ENCODE results near the gene EIF5B. TPM values are rescaled to one million over a fixed set of nuclear protein-coding genes. Genes with fewer than 3 reads are reported as not detected.
A peak's percentile ranks its signal among the peaks of the same experiment; 100 is the strongest.

Gene EIF5B
- total RNA-seq, 1 donor from 2014 or later, result 42.0 TPM

DNA sequence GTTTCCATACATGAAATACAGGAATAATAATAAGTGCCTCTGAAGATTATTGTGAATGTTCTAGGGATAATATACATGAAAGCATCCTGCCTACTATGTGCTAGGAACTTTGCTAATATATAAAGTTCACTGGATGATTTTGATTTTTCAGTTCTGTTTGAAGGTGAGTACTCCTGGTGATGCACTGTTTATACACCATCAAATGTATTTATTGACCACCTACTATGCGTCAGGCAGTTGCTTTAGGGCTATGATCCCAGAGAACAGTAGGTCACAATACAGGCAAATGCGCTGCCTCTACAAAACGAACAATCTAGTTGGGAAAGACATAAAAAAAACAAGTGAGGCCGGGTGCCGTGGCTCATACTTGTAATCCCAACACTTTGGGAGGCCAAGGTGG, 11.8 kb upstream of the EIF5B start:
- TF ChIP-seq, protein P1, sequence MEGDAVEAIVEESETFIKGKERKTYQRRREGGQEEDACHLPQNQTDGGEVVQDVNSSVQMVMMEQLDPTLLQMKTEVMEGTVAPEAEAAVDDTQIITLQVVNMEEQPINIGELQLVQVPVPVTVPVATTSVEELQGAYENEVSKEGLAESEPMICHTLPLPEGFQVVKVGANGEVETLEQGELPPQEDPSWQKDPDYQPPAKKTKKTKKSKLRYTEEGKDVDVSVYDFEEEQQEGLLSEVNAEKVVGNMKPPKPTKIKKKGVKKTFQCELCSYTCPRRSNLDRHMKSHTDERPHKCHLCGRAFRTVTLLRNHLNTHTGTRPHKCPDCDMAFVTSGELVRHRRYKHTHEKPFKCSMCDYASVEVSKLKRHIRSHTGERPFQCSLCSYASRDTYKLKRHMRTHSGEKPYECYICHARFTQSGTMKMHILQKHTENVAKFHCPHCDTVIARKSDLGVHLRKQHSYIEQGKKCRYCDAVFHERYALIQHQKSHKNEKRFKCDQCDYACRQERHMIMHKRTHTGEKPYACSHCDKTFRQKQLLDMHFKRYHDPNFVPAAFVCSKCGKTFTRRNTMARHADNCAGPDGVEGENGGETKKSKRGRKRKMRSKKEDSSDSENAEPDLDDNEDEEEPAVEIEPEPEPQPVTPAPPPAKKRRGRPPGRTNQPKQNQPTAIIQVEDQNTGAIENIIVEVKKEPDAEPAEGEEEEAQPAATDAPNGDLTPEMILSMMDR (IDR thresholded peaks at IDR 0.05; ENCODE audit: unreplicated experiment), result no peak
- no peak overlapping the region for H3K27ac Mint-ChIP-seq (ENCODE audit: unreplicated experiment)
- no peak for DNase-seq (ENCODE audit: low spot score)
- H3K4me3 Mint-ChIP-seq (ENCODE audit: unreplicated experiment), result no peak overlapping the region
- no peaks in the 10 kb centered on the region for H3K4me1 Mint-ChIP-seq (ENCODE audit: unreplicated experiment)
- peaks cover 22% of the 10 kb centered on the region for H3K36me3 Mint-ChIP-seq (ENCODE audit: low read depth, unreplicated experiment)
- H3K27me3 Mint-ChIP-seq (ENCODE audit: unreplicated experiment), result no peaks in the 10 kb centered on the region
- H3K9me3 Mint-ChIP-seq (ENCODE audit: unreplicated experiment), result no peaks in the 10 kb centered on the region

DNA sequence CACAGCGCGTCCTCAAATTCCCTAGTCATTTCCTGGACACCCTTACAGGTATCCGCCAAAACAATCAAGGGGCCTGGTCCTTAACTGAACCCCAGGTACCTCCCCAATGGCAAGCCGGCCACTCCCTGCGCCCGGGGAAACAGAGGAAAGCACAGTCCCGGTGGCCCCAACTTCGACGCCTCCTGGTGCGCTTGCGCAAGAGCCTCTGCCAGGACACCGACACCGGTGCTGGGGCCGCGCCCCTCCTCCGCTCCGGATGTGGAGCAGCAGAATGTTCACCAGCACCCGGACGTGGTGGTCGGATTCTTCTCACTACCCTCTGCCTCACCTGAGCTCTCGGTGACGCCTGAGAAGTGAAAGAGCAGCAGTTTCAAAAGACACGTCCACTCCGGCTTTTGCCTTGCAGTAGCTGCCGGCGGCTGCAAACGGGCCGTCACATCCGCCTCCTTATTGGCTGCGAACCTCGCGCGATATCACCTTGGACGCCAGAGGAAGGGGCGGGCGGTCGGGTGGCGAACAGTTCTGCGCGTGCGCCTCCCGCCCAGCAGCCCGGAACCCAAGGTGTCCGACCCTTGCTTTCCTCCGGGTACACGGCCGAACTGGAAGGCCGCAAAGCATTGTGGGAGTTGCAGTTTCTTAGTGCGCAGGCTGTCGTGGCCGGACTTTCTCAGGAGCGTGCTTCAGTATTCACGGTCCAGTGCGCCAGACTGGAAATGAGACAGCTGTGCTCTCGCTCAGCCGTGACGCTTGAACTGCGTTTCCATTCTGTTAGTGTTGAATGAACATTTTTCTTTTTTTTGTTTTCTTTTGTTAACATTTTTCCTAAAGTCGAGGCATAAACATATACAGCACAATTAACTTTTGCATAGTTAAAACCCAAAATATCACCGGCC, 1.0 kb upstream of the EIF5B start, which contains the start of gene TXNDC9:
Gene TXNDC9, minus strand, starts transcription at position 423 of the 893 bp plus-strand sequence. CDS start 3,123 bp downstream, outside the sequence.
- Mint-ChIP-seq H3K27me3 (ENCODE audit: unreplicated experiment) (peaks cover 6% of the 10 kb centered on the region), H3K4me3 (ENCODE audit: unreplicated experiment) (no peak within 1 kb of the TSS), H3K9me3 (ENCODE audit: unreplicated experiment) (no peaks in the 10 kb centered on the region), H3K4me1 (ENCODE audit: unreplicated experiment) (peaks cover 19% of the 10 kb centered on the region), H3K36me3 (ENCODE audit: low read depth, unreplicated experiment) (peaks cover 11% of the 10 kb centered on the region), H3K27ac (ENCODE audit: unreplicated experiment) (no peak within 1 kb of the TSS)
- TF ChIP-seq, protein P1 (IDR thresholded peaks at IDR 0.05; ENCODE audit: unreplicated experiment), result no peak
- peak; percentile 98 for DNase-seq (ENCODE audit: low spot score)

DNA sequence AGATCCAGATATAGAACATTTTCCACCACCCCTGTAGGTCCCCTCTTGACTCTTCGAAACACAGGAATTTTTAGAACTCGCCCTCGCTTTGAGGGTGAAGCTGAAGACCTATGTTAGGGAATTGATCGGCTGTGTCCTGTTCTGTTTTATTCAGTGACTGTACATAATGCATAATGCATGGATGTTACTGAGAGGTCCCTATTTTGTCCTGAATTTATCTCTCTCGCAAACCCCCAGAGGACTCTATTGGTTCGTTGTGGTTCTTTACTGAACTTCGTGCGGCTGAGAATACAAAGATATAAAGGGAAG, 431 bp upstream of the EIF5B start:
- peaks cover 11% of the 10 kb centered on the region for H3K36me3 Mint-ChIP-seq (ENCODE audit: low read depth, unreplicated experiment)
- TF ChIP-seq, protein P1 (IDR thresholded peaks at IDR 0.05; ENCODE audit: unreplicated experiment), result no peak

DNA sequence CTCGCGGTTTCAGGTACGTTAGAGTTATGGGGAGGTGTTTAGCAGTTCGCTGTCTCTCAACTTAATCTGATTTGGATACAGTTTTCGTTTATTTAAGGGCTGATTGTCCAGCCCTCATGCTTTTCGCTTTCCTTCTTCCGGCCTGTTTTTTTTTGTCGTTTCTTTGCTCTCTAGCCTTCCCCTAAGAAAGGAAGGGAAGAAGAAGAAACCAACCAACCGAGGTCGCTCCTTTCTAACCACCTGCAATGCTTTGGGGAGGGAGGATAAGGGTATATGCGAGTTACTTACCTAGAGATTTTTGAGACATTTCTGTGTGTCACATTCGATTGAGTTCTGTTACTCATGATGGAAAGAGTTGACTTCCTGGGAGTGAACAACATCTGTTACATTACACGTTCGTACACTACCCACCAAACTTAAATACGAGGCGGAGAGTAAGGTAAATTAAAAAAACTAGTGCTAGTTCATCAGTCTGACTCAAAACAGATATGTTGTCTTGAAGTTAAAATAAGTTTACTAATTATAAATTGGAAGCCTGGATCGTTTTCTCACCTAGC, 918 bp downstream of the EIF5B start:
- Mint-ChIP-seq H3K27ac (ENCODE audit: unreplicated experiment) (no peak overlapping the region), H3K9me3 (ENCODE audit: unreplicated experiment) (no peaks in the 10 kb centered on the region), H3K27me3 (ENCODE audit: unreplicated experiment) (peaks cover 6% of the 10 kb centered on the region), H3K36me3 (ENCODE audit: low read depth, unreplicated experiment) (peaks cover 4% of the 10 kb centered on the region), H3K4me3 (ENCODE audit: unreplicated experiment) (no peak overlapping the region), H3K4me1 (ENCODE audit: unreplicated experiment) (peaks cover 19% of the 10 kb centered on the region)
- no peak for DNase-seq (ENCODE audit: low spot score)
- TF ChIP-seq, protein P1 (IDR thresholded peaks at IDR 0.05; ENCODE audit: unreplicated experiment), result no peak

More for the DNA sequence above, 431 bp upstream of the EIF5B start:
- Mint-ChIP-seq H3K4me3 (ENCODE audit: unreplicated experiment) (no peak overlapping the region), H3K4me1 (ENCODE audit: unreplicated experiment) (peaks cover 19% of the 10 kb centered on the region), H3K27ac (ENCODE audit: unreplicated experiment) (no peak overlapping the region), H3K27me3 (ENCODE audit: unreplicated experiment) (peaks cover 6% of the 10 kb centered on the region), H3K9me3 (ENCODE audit: unreplicated experiment) (no peaks in the 10 kb centered on the region)
- DNase-seq (ENCODE audit: low spot score), result no peak

Measured in endothelial cell (in vitro differentiated cells).